ENCODE data around the gene NBL1. TPM values are rescaled to one million over a fixed set of nuclear protein-coding genes. Genes with fewer than 3 reads are reported as not detected.

NBL1 gene
- total and polyA plus RNA-seq, 4 donors, result 0.72 to 4.4 (median 1.7) TPM

GRCh38 chr1:19672237-19672636 lies 28.1 kb downstream of the NBL1 start:
- Histone ChIP-seq H3K9me3 (ENCODE audit: control insufficient read depth in 4 of 4, low read length in 3 of 4) (no peaks in the 10 kb centered on the region), H3K4me1 (ENCODE audit: control insufficient read depth in 4 of 4, insufficient read depth in 4 of 4, low read length in 3 of 4) (no peaks in the 10 kb centered on the region), H3K4me3 (ENCODE audit: low read depth in 1 of 3, low read length in 3 of 3) (no peak overlapping the region), H3K36me3 (ENCODE audit: control insufficient read depth in 4 of 4, insufficient read depth in 3 of 4, low read depth in 1 of 4, low read length in 3 of 4) (no peaks in the 10 kb centered on the region), H3K27ac (ENCODE audit: low read depth in 1 of 2, low read length in 2 of 2) (no peak overlapping the region), H3K9ac (ENCODE audit: low read depth in 1 of 2, low read length in 2 of 2) (no peak overlapping the region), H3K27me3 (ENCODE audit: control insufficient read depth in 4 of 4, insufficient read depth in 4 of 4, low read length in 3 of 4) (peaks cover 0 to 2% (median 0%) of the 10 kb centered on the region in 4 donors)
- TF ChIP-seq GABPA (IDR thresholded peaks at IDR 0.05 in 1 of 2, conservative IDR thresholded peaks at IDR 0.05 in 1 of 2) (no peak), JUND (IDR thresholded peaks at IDR 0.05) (no peak), RAD21 (IDR thresholded peaks at IDR 0.05) (no peak), CTCF (IDR thresholded peaks at IDR 0.05; ENCODE audit: low read depth, low read length, missing input control) (no peak)
- DNase-seq (ENCODE audit: low spot score), result no peak
- WGBS, result 47% methylated on average over 6 of the region's 6 CpGs

- H3K36me3 ChIP-seq (ENCODE audit: control insufficient read depth in 4 of 4, insufficient read depth in 3 of 4, low read depth in 1 of 4, low read length in 3 of 4), result no peaks in the 10 kb centered on the region
- no peak overlapping the region for H3K4me3 ChIP-seq (ENCODE audit: low read depth in 1 of 3, low read length in 3 of 3)
- no peaks in the 10 kb centered on the region for H3K9me3 ChIP-seq (ENCODE audit: control insufficient read depth in 4 of 4, low read length in 3 of 4)
- WGBS, result 73% methylated on average over 5 of the region's 5 CpGs
- H3K27ac ChIP-seq (ENCODE audit: low read depth in 1 of 2, low read length in 2 of 2), result no peak overlapping the region
- no peak overlapping the region for H3K9ac ChIP-seq (ENCODE audit: low read depth in 1 of 2, low read length in 2 of 2)
- DNase-seq (ENCODE audit: low spot score), result no peak
- no peaks in the 10 kb centered on the region for H3K4me1 ChIP-seq (ENCODE audit: control insufficient read depth in 4 of 4, insufficient read depth in 4 of 4, low read length in 3 of 4)
- H3K27me3 ChIP-seq (ENCODE audit: control insufficient read depth in 4 of 4, insufficient read depth in 4 of 4, low read length in 3 of 4), result peaks cover 0 to 2% (median 0%) of the 10 kb centered on the region in 4 donors
- TF ChIP-seq RXRA (IDR thresholded peaks at IDR 0.05) (no peak), CTCF (IDR thresholded peaks at IDR 0.05; ENCODE audit: low read depth, low read length, missing input control) (no peak), ZBTB33 (IDR thresholded peaks at IDR 0.05) (no peak), HNF4A (conservative IDR thresholded peaks at IDR 0.05) (no peak), NR2F2 (IDR thresholded peaks at IDR 0.05) (no peak), MAX (IDR thresholded peaks at IDR 0.05) (no peak)
Measured at GRCh38 chr1:19675797-19676196, 31.7 kb downstream of the NBL1 start.

- no peak overlapping the region for H3K4me3 ChIP-seq (ENCODE audit: low read depth in 1 of 3, low read length in 3 of 3)
- TF ChIP-seq HNF4G (IDR thresholded peaks at IDR 0.05), result no peak
- no peak for TF ChIP-seq RXRA (IDR thresholded peaks at IDR 0.05)
- no peak for TF ChIP-seq FOXA2 (IDR thresholded peaks at IDR 0.05)
- no peak for TF ChIP-seq RAD21 (IDR thresholded peaks at IDR 0.05)
- peak; percentile 99 for TF ChIP-seq REST (IDR thresholded peaks at IDR 0.05)
- no peak for TF ChIP-seq GABPA (IDR thresholded peaks at IDR 0.05 in 1 of 2, conservative IDR thresholded peaks at IDR 0.05 in 1 of 2)
- no peak for TF ChIP-seq SP1 (IDR thresholded peaks at IDR 0.05)
- peaks cover 0 to 2% (median 0%) of the 10 kb centered on the region in 4 donors for H3K27me3 ChIP-seq (ENCODE audit: control insufficient read depth in 4 of 4, insufficient read depth in 4 of 4, low read length in 3 of 4)
- no peaks in the 10 kb centered on the region for H3K36me3 ChIP-seq (ENCODE audit: control insufficient read depth in 4 of 4, insufficient read depth in 3 of 4, low read depth in 1 of 4, low read length in 3 of 4)
- no peaks in the 10 kb centered on the region for H3K9me3 ChIP-seq (ENCODE audit: control insufficient read depth in 4 of 4, low read length in 3 of 4)
- no peaks in the 10 kb centered on the region for H3K4me1 ChIP-seq (ENCODE audit: control insufficient read depth in 4 of 4, insufficient read depth in 4 of 4, low read length in 3 of 4)
- DNase-seq (ENCODE audit: low spot score), result no peak
- H3K27ac ChIP-seq (ENCODE audit: low read depth in 1 of 2, low read length in 2 of 2), result no peak overlapping the region
- H3K9ac ChIP-seq (ENCODE audit: low read depth in 1 of 2, low read length in 2 of 2), result no peak overlapping the region
- 31% methylated on average over 13 of the region's 13 CpGs for WGBS
Measured at GRCh38 chr1:19676438-19676922, 32.4 kb downstream of the NBL1 start.
